Measurements from ENCODE around the gene PELI2. TPM values are rescaled to one million over a fixed set of nuclear protein-coding genes. Genes with fewer than 3 reads are reported as not detected.

Gene PELI2
- total and polyA plus RNA-seq, 11 donors: 0.80 to 5.2 (median 3.3) TPM

- intact Hi-C loops (cut with DNase I): loop anchor here in 1 of 10 donors (5.0 kb wide), 1 partner anchor 58 kb away; no protein-coding TSS in a partner anchor
- Histone ChIP-seq H3K4me1 (peaks cover 0 to 6% (median 0%) of the 10 kb centered on the region in 12 donors), H3K27me3 (no peaks in the 10 kb centered on the region), H3K27ac (no peak overlapping the region), H3K4me3 (no peak overlapping the region), H3K36me3 (no peaks in the 10 kb centered on the region), H3K9me3 (no peaks in the 10 kb centered on the region)
- no peak for DNase-seq
- ATAC-seq: no peak
- 73 to 79% (median 74%) methylated on average over 1 of the region's 1 CpG for WGBS, 4 donors
- TF ChIP-seq, protein P1, sequence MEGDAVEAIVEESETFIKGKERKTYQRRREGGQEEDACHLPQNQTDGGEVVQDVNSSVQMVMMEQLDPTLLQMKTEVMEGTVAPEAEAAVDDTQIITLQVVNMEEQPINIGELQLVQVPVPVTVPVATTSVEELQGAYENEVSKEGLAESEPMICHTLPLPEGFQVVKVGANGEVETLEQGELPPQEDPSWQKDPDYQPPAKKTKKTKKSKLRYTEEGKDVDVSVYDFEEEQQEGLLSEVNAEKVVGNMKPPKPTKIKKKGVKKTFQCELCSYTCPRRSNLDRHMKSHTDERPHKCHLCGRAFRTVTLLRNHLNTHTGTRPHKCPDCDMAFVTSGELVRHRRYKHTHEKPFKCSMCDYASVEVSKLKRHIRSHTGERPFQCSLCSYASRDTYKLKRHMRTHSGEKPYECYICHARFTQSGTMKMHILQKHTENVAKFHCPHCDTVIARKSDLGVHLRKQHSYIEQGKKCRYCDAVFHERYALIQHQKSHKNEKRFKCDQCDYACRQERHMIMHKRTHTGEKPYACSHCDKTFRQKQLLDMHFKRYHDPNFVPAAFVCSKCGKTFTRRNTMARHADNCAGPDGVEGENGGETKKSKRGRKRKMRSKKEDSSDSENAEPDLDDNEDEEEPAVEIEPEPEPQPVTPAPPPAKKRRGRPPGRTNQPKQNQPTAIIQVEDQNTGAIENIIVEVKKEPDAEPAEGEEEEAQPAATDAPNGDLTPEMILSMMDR (IDR thresholded peaks at IDR 0.05): no peak
- TF ChIP-seq POLR2A (IDR thresholded peaks at IDR 0.05): no peak
These were observed 156.3 kb downstream of the PELI2 start for GRCh38 chr14:56274556-56274955.

DNA sequence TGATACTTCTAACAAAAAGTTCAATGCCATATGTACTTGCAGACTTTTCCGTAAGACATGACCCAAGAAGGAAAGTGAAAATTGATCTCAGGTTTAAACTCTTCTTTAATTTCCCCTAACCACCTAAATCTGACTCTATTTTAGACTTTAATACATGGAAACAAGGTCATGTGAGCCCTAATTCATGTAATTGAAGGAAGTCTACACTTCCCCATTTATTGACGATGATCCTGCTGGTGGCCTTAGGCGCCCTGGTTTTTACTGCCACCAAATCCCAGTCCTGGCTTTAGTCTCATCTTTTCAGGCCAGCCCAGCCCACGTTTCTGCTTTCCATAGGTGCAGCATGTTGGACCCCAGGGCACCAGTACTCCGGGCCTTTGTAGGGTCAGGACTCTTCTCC is 157.9 kb downstream of the PELI2 start:
- WGBS, 4 donors: 85 to 92% (median 90%) methylated on average over 5 of the region's 5 CpGs
- ATAC-seq (no peak), DNase-seq (no peak)
- intact Hi-C loops (cut with DNase I): no loop called here
- no peak for TF ChIP-seq POLR2A (IDR thresholded peaks at IDR 0.05)
- TF ChIP-seq, protein P1 (IDR thresholded peaks at IDR 0.05): no peak
- no peaks in the 10 kb centered on the region for H3K27me3 ChIP-seq
- no peak overlapping the region for H3K27ac ChIP-seq
- H3K4me3 ChIP-seq: no peak overlapping the region
- H3K9me3 ChIP-seq: no peaks in the 10 kb centered on the region
- H3K36me3 ChIP-seq: no peaks in the 10 kb centered on the region
- peaks cover 0 to 6% (median 0%) of the 10 kb centered on the region in 12 donors for H3K4me1 ChIP-seq

- WGBS, 4 donors: 83 to 94% (median 86%) methylated on average over 1 of the region's 1 CpG
These were observed 160.2 kb downstream of the PELI2 start for GRCh38 chr14:56278383-56278782.

DNA sequence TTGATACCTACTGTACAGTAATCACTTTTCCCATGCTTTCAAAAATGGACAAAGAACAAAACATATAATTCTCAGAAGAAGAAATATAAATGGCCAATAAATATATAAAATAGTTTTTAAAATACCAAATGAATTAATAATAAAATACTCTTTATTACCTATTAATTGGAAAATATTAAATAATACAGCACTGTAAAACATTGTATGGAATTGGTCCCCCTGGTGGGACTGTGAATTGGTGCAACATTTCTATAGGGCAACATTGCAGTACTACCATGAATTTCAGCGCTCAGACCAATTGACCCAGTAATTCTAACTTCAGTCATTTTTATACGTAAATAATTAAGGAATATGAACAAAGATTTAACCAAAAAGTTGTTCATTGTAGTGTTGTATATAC is 162.6 kb downstream of the PELI2 start:
- ATAC-seq (no peak), DNase-seq (no peak)
- no peaks in the 10 kb centered on the region for H3K9me3 ChIP-seq
- H3K27me3 ChIP-seq: no peaks in the 10 kb centered on the region
- H3K4me1 ChIP-seq: no peaks in the 10 kb centered on the region
- H3K4me3 ChIP-seq: no peak overlapping the region
- WGBS, 4 donors: 97 to 98% (median 97%) methylated on average over 2 of the region's 2 CpGs
- TF ChIP-seq, protein P1 (IDR thresholded peaks at IDR 0.05): peak in 1 of 12 donors; percentile 12
- no peak for TF ChIP-seq POLR2A (IDR thresholded peaks at IDR 0.05)
- no peak overlapping the region for H3K27ac ChIP-seq
- intact Hi-C loops (cut with DNase I): no loop called here
- no peaks in the 10 kb centered on the region for H3K36me3 ChIP-seq

More at GRCh38 chr14:56278383-56278782, 160.2 kb downstream of the PELI2 start:
- intact Hi-C loops (cut with DNase I): no loop called here
- Histone ChIP-seq H3K4me1 (no peaks in the 10 kb centered on the region), H3K27ac (no peak overlapping the region), H3K9me3 (no peaks in the 10 kb centered on the region), H3K36me3 (no peaks in the 10 kb centered on the region), H3K4me3 (no peak overlapping the region), H3K27me3 (no peaks in the 10 kb centered on the region)
- TF ChIP-seq, protein P1 (IDR thresholded peaks at IDR 0.05): no peak
- no peak for TF ChIP-seq POLR2A (IDR thresholded peaks at IDR 0.05)
- no peak for DNase-seq
- ATAC-seq: no peak
